ENCODE results near the gene SLC25A28. TPM values are rescaled to one million over a fixed set of nuclear protein-coding genes. Genes with fewer than 3 reads are reported as not detected.

The SLC25A28 gene
- total RNA-seq, 4 donors from 2014 or later = 22.1 to 36.2 (median 30.1) TPM

Small RNA genes lying within 50 kb of the gene (small RNA-seq; reads per million reads assigned to genes)
- 0 reads per million in 4 donors for gene AL133353.1

Other genes starting within 250 kb of the SLC25A28 start
- gene GOT1, start 189.8 kb downstream of the SLC25A28 start, total RNA-seq = 10 to 100 TPM; 54.5 to 94.3 (median 82.3) TPM
- 10 to 100 TPM in 2 of 4 donors, 1 to 10 TPM in 2; 7.0 to 11.1 (median 9.7) TPM for gene NKX2-3, start 87.5 kb downstream of the SLC25A28 start, total RNA-seq
- gene ENTPD7, start 39.1 kb upstream of the SLC25A28 start, total RNA-seq = 10 to 100 TPM in 1 of 4 donors, 1 to 10 TPM in 3; 4.9 to 17.3 (median 8.0) TPM
- gene COX15, start 111.7 kb upstream of the SLC25A28 start, total RNA-seq = 10 to 100 TPM in 3 of 4 donors, 1 to 10 TPM in 1; 8.0 to 39.0 (median 31.1) TPM
- 10 to 100 TPM in 3 of 4 donors, 1 to 10 TPM in 1; 6.7 to 27.9 (median 18.5) TPM for gene CUTC, start 111.8 kb upstream of the SLC25A28 start, total RNA-seq
- 1 to 10 TPM in 3 of 4 donors, under 1 TPM in 1; 0.75 to 2.7 (median 1.5) TPM for gene ABCC2, start 162.2 kb upstream of the SLC25A28 start, total RNA-seq

Data from transverse colon (tissue), 4 donors.